Measurements from ENCODE around the gene CYP3A4. TPM values are rescaled to one million over a fixed set of nuclear protein-coding genes. Genes with fewer than 3 reads are reported as not detected.
"Not testable (repeated sequence)": the region's sequence is repeated elsewhere in the genome, so short reads cannot be mapped to it uniquely, and the experiment has no call there.

CYP3A4 gene
- total RNA-seq = not detected
- long read RNA-seq = 0 reads

- no peak for DNase-seq (ENCODE audit: low spot score)
- intact Hi-C loops (cut with DNase I) = no loop called here
Measured at GRCh38 chr7:99784007-99784406, at the start of gene CYP3A4. Gene CYP3A4 (minus strand): TSS chr7:99784184. CDS start chr7:99784081, 103 bp downstream.

DNA sequence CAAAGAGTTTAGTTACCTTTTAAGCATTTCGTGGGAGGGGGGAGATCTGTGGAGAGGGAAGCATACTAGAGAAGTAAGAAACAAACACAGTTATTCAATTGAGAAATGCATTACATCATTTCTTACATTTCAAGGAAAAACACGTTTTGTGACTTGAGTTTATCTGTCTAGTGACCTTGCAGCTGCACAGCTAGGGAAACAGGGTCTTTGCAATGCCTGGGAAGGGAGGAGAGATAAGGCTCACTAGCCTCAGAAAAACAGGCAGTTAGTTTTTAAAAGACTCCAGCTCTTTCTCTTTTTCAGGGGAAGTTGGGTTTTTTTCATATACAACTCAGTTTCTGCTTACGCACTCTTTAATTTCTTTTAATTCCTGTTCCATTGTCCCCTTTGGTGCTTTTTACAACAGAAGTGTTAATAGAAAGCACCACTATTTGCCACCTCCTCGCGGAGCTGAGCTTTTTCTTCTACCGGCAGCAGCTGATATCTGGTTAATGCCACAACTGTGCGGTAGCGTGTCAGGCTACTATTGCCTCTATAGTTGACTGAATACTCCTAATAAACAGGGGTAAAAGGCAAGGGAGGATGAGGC, 49.4 kb upstream of the CYP3A4 start:
- intact Hi-C loops (cut with DNase I) = no loop called here

DNA sequence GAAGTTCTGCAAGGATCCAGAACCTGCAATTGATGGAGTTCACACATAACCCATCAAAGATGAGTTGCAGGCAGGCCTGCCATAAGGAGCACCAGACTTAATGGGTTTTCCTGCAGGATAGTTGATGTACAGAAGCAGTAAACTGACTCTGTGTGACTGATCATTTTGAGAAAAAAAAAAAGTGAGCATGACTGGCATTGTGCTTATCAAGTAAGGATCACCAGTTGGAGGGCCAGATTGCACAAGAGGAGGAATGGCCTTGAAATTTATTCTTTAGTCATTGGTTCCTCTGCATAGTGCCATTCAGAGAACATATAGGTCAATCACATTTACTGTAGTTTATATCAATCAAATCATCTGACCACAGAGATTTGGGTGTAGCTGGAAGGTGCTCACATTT, 47.6 kb upstream of the CYP3A4 start:
- intact Hi-C loops (cut with DNase I) = no loop called here

More for the DNA sequence above, 49.4 kb upstream of the CYP3A4 start:
- DNase-seq (ENCODE audit: low spot score) = no peak

DNA sequence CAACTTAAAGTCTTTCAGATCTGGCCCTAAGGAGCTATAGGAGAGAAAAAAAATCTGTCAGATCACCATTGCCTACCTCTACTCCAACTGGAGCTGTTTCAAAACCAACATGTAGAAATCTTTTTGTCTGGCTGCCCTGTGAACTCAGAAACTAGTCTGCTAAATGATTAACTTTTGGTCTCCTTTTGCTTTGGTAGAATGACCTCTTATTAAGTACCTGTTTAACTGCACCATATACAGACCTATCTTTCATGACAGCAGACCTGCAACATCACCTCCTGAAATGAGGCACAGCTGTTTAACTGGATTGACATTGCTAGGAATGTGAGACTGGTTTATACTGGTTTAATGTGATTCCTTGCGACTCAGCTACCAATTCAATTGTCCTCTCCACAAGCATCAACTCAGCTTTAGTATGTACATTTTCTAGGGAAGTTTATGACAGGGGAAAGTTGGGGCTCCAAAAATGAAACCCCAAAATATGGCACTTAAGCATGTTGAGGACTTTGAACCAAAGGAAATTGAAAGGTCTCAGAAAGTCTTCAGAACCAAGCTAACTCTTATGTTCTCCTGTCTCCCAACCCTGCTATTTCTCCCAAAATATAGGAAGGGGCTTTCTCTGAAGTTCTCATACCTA, 45.7 kb upstream of the CYP3A4 start:
- intact Hi-C loops (cut with DNase I) = no loop called here
- no peak for DNase-seq (ENCODE audit: low spot score)

More for the DNA sequence above, 47.6 kb upstream of the CYP3A4 start:
- DNase-seq (ENCODE audit: low spot score) = no peak

DNA sequence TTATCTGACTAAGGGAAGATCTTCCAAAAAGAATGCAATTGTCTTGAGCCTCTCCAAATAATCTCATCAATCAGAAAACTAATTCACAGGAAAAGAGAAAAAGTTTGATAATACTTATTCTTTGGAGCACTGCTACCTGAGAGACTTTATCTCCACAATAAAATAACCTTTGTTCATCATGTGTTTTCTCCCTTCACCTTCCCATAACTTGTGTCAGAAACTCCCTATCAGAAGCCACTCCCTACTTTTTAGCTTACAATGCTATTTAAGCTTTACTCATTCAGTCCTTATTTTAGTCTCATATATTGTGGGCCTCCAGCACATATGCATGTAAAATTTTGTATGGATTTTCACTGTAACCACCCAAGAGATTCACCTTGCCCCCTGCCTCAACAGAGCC, 44.8 kb upstream of the CYP3A4 start:
- intact Hi-C loops (cut with DNase I) = no loop called here
- no peak for DNase-seq (ENCODE audit: low spot score)

DNA sequence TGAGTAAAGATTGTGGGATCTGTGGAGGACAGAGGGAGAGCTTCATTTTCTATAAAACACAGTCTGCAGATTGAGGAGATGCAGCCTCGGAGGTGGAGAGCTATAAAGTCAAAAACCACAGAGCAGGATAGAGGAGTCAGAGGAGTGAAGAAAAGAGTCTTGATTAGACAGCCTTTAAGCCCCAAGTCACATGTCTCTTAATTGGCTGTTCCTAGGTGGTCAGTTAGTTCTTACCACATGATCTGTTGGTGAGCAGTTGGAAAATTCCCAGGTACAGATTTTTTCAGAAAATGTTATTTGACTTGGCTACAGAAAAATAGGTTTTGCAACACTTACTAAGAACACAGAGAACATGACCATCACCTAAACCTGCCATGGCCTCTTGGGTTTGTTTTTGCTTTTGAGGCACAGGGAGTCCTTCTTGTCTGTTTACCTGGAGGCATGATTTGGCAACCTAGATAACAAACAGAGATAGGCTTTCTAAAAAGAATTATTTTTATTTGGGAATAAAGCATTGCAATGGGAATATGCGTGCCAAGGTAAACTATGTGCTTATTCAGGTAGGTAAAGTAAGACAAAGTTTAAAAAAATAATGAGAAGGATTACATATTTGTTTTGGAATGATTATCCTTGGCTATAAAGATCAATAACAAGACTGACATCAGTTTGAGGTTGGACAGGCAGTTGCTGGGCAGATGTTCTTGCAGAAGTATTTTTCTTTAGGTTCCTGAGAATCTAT, 43.2 kb upstream of the CYP3A4 start:
- no peak for DNase-seq (ENCODE audit: low spot score)
- intact Hi-C loops (cut with DNase I) = no loop called here

- intact Hi-C loops (cut with DNase I) = no loop called here
- DNase-seq (ENCODE audit: low spot score) = no peak
Measured at GRCh38 chr7:99825873-99826272, 41.9 kb upstream of the CYP3A4 start.

GRCh38 chr7:99825452-99825851, 41.5 kb upstream of the CYP3A4 start:
- intact Hi-C loops (cut with DNase I) = no loop called here
- DNase-seq (ENCODE audit: low spot score) = no peak

GRCh38 chr7:99824091-99824490, 40.1 kb upstream of the CYP3A4 start:
- intact Hi-C loops (cut with DNase I) = no loop called here
- no peak for DNase-seq (ENCODE audit: low spot score)

GRCh38 chr7:99822731-99823718, 39.0 kb upstream of the CYP3A4 start:
- no peak for DNase-seq (ENCODE audit: low spot score)
- intact Hi-C loops (cut with DNase I) = no loop called here

DNA sequence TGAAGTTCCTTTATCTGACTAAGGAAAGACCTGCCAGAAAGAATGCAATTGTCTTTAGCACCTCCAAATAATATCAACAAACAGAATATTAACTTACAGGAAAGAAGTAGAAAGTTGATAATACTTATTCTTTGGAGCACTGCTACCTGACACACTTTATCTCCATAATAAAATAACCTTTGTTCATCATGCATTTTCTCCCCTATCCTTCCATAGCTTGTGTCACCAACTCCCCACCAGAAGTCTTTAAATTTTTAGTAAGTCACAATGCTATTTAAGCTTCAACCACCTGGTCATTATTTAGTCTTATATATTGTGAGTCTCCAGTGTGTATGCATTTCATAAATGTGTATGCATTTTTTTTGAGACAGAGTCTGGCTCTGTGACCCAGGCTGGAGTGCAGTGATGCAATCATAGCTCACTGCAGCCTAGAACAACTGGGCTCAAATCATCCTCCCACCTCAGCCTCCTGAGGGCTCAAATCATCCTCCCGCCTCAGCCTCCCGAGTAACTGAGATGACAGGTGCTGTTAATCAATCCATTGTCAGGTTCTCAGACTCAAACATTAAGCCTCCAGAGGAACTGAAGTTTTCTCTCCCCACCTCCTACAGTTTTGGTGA, 36.5 kb upstream of the CYP3A4 start:
- no peak for DNase-seq (ENCODE audit: low spot score)
- intact Hi-C loops (cut with DNase I) = no loop called here

- intact Hi-C loops (cut with DNase I) = no loop called here
- no peak for DNase-seq (ENCODE audit: low spot score)
Measured at GRCh38 chr7:99808766-99809165, 24.8 kb upstream of the CYP3A4 start.

DNA sequence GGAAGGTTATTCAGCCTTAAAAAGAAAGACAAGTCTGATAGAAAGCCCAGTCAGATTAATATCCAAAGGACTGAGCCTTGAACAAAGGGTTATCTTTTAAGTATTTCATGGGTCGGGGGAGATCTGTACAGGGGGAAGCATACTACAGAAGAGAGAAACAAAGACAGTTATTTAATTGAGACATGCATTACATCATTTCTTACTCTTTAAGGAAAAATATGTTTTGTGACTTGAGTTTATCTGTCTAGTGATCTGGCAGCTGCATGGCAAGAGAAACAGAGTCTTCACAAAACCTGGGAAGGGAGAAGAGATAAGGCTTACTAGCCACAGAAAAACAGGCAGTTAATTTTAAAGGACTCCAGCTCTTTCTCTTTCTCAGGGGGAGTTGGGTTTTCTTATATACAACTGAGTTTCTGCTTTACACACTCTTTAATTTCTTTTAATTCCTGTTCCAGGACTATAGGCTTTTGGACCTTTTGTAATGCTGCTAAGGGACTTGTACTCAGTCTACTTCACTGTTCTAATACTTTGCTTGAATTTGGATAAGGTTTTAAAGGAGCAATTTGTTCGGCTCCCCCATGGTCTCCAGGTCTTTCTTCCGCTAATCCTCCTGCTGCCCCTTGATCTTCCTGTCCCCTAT, 23.0 kb upstream of the CYP3A4 start:
- DNase-seq (ENCODE audit: low spot score) = no peak
- intact Hi-C loops (cut with DNase I) = no loop called here

- intact Hi-C loops (cut with DNase I) = no loop called here
- no peak for DNase-seq (ENCODE audit: low spot score)
Measured at GRCh38 chr7:99805641-99806040, 21.7 kb upstream of the CYP3A4 start.

DNA sequence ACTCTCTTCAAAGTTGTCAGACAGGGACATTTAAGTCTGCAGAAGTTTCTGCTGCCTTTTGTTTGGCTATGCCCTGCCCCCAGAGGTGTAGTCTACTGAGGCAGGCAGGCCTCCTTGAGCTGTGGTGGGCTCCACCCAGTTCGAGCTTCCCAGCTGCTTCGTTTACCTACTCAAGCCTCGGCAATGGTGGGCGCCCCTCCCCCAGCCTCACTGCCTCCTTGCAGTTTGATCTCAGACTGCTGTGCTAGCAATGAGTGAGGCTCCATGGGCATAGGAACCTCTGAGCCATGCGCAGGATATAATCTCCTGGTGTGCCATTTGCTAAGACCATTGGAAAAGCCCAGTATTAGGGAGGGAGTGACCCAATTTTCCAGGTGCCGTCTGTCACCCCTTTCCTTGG, 19.1 kb upstream of the CYP3A4 start:
- intact Hi-C loops (cut with DNase I); DNase-seq (ENCODE audit: low spot score): not testable (repeated sequence)

- intact Hi-C loops (cut with DNase I); DNase-seq (ENCODE audit: low spot score): not testable (repeated sequence)
Measured at GRCh38 chr7:99801407-99801806, 17.4 kb upstream of the CYP3A4 start.

- DNase-seq (ENCODE audit: low spot score) = no peak
- intact Hi-C loops (cut with DNase I) = no loop called here
Measured at GRCh38 chr7:99798972-99799371, 15.0 kb upstream of the CYP3A4 start.

DNA sequence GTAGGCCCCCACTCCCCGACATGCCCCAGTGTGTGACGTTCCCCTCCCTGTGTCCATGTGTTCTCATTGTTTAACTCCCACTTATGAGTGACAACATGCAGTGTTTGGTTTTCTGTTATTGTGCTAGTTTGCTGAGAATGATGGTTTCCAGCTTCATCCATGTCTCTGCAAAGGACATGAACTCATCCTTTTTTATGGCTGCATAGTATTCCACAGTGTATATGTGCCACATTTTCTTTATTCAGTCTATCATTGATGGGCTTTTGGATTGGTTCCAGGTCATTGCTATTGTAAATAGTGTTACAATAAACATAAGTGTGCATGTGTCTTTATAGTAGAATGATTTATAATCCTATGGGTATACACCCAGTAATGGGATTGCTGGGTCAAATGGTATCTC, 11.9 kb upstream of the CYP3A4 start:
- DNase-seq (ENCODE audit: low spot score); intact Hi-C loops (cut with DNase I): not testable (repeated sequence)
